Ovary (tissue), 9 donors: ENCODE measurements around the gene DOCK2. TPM values are rescaled to one million over a fixed set of nuclear protein-coding genes. Genes with fewer than 3 reads are reported as not detected.

Experiments
- DNase-seq, 5 donors: peaks; one replicate each; pipeline ENCODE4 v3.0.0-alpha.2; 2019 to 2020
- H3K27ac ChIP-seq, 2 donors: fragments of 200-600 bp; one replicate each; pipeline versions ENCODE4 v1.5.1 to v1.8.0; 2019 to 2022
- H3K27me3 ChIP-seq: fragments of 200-600 bp; one replicate; pipeline ENCODE4 v1.8.0; 2022
- H3K36me3 ChIP-seq: fragments of 200-600 bp; sonication (generic); one replicate; pipeline ENCODE4 v1.5.1; 2019
- H3K4me1 ChIP-seq: one replicate; pipeline ENCODE4 v1.8.1; 2013; ENCODE audit warnings: mild to moderate bottlenecking, moderate library complexity; ENCODE audit not compliant: insufficient read depth
- H3K4me3 ChIP-seq: fragments of 200-600 bp; sonication (generic); one replicate; pipeline ENCODE4 v1.5.1; 2017
- H3K9me3 ChIP-seq, 2 donors: fragments of 200-600 bp in 1 of 2; sonication (generic) in 1 of 2; one replicate each; pipeline versions ENCODE4 v1.5.1 to v1.8.1; 2013 to 2019; ENCODE audit warnings: mild to moderate bottlenecking in 1 of 2, moderate library complexity in 1 of 2
- EP300 ChIP-seq: sonication (generic); formaldehyde crosslinking; IDR thresholded peaks from one replicate; pipeline ENCODE4 v1.6.1; 2017; ENCODE audit warnings: antibody characterized with exemption
- POLR2A ChIP-seq: fragments of 450-650 bp; IDR thresholded peaks from one replicate; pipeline ENCODE4 v1.6.1; 2017; ENCODE audit warnings: antibody characterized with exemption, mild to moderate bottlenecking, moderate library complexity
- WGBS, 3 donors: extraction: QIAGEN DNeasy Blood & Tissue Kit in 1 of 3; methylation state at CpG; one replicate each; pipeline versions ENCODE4 v1.1.5 to v1.1.7; 2013 to 2017; 5-methylcytosine and 5-hydroxymethylcytosine counted together
- intact Hi-C, 4 donors: fragments of 100-400 bp; cut with DNase I; formaldehyde crosslinking; loops; one replicate each; pipeline versions ENCODE4 v1.11.0 to v1.15.1; 2022 to 2023
- polyA plus RNA-seq, 2 donors: library from polyadenylated mRNA; stranded (reverse); fragments of 200-250 nt in 1 of 2; fragments of 350-450 nt in 1 of 2; fragmentation: Illumina TruSeq in 1 of 2; extraction: RNeasy Lipid Tissue Mini Kit (QIAGEN cat#74804) in 1 of 2; gene quantifications; one replicate each; pipeline ENCODE4 v1.2.3, GENCODE V29; 2013 to 2014
- total RNA-seq, 7 donors: library from RNA; depleted of rRNA in 2 of 7; stranded (reverse); fragments of >200 nt in 2 of 7; fragmentation: NEBNext Ultra II Directional in 3 of 7; extraction: Animal tissue kit (Norgen Biotek cat#: 25700) in 3 of 7; gene quantifications; one replicate each; pipeline versions ENCODE4 v1.1.0 to v1.2.4, GENCODE V29; 2016 to 2023
- TF ChIP-seq, protein P1 (sequence below), 3 donors: fragments of 450-650 bp in 2 of 3; fragments of 200-600 bp in 1 of 3; IDR thresholded peaks; one replicate each; pipeline versions ENCODE4 v1.5.1 to v1.8.0; 2016 to 2022; ENCODE audit warnings: antibody characterized with exemption in 3 of 3, mild to moderate bottlenecking in 1 of 3
- donor health status: DM: no; HTN: no; CAD: no; lungs with moderate emphysema.
- donor health status: DM: no; HTN: no; CAD: no.
- donor health status: Bipolar disorder and iron deficiency.
- donor health status: DM: yes; HTN: yes; CAD: no.
- donor health status: DM: no; HTN: no; CAD: no.
- donor health status: DM: yes; HTN: yes; CAD: no.

DOCK2 gene
- total and polyA plus RNA-seq, 9 donors, result 1.3 to 10.2 (median 5.4) TPM

DNA sequence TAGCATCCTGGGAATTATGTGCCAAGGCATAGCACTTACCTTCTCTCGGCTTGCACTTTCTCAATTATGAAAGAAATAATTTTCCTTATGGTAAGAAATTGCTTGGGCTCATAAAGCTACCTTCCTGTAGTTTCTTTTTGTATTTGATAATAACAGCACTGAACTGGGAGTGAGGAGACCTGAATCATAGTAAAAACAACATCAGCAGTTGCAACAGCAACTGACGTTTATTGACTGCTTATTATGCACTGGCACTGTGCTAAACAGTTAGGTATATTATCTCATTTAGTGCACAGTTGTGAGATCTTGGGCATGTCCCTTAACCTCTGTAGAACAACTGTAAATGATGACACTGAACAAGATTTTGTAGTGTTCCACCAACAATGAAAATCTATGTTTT is 135.2 kb downstream of the DOCK2 start:
- Histone ChIP-seq H3K27ac (no peak overlapping the region), H3K27me3 (no peaks in the 10 kb centered on the region), H3K4me1 (peaks cover 3% of the 10 kb centered on the region), H3K4me3 (no peak overlapping the region), H3K36me3 (no peaks in the 10 kb centered on the region), H3K9me3 (no peaks in the 10 kb centered on the region)
- no peak for DNase-seq
- TF ChIP-seq POLR2A (no peak), EP300 (no peak)
- TF ChIP-seq, protein P1, sequence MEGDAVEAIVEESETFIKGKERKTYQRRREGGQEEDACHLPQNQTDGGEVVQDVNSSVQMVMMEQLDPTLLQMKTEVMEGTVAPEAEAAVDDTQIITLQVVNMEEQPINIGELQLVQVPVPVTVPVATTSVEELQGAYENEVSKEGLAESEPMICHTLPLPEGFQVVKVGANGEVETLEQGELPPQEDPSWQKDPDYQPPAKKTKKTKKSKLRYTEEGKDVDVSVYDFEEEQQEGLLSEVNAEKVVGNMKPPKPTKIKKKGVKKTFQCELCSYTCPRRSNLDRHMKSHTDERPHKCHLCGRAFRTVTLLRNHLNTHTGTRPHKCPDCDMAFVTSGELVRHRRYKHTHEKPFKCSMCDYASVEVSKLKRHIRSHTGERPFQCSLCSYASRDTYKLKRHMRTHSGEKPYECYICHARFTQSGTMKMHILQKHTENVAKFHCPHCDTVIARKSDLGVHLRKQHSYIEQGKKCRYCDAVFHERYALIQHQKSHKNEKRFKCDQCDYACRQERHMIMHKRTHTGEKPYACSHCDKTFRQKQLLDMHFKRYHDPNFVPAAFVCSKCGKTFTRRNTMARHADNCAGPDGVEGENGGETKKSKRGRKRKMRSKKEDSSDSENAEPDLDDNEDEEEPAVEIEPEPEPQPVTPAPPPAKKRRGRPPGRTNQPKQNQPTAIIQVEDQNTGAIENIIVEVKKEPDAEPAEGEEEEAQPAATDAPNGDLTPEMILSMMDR (IDR thresholded peaks at IDR 0.05), result no peak
- WGBS, 3 donors, result 59 to 62% (median 59%) methylated on average over 2 of the region's 2 CpGs
- intact Hi-C loops, result no loop called here

DNA sequence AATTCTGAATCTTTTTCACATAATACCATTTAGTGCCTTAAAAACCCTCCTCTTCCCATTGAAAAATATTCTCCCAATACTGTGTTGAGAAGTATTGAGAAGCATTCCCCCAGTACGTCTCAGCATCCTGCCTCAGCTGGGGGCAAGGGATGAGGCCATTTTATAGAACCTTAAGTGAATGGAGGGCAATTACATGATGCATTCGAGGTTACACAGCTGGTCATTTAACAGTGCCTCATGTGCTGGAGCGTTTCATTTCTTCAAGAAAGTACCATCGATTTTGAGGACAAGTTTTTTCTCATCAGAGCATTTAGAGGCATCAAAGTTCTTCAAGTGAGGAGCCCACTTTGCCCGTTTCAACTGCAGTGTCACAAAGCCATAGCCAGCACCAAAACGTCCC is 135.6 kb downstream of the DOCK2 start:
- TF ChIP-seq, protein P1 (IDR thresholded peaks at IDR 0.05), result no peak
- TF ChIP-seq EP300 (no peak), POLR2A (no peak)
- Histone ChIP-seq H3K9me3 (no peaks in the 10 kb centered on the region), H3K36me3 (no peaks in the 10 kb centered on the region), H3K27me3 (no peaks in the 10 kb centered on the region), H3K4me1 (peaks cover 3% of the 10 kb centered on the region), H3K4me3 (no peak overlapping the region), H3K27ac (no peak overlapping the region)
- intact Hi-C loops, result no loop called here
- 73 to 80% (median 75%) methylated on average over 6 of the region's 6 CpGs for WGBS, 3 donors
- DNase-seq, result no peak

DNA sequence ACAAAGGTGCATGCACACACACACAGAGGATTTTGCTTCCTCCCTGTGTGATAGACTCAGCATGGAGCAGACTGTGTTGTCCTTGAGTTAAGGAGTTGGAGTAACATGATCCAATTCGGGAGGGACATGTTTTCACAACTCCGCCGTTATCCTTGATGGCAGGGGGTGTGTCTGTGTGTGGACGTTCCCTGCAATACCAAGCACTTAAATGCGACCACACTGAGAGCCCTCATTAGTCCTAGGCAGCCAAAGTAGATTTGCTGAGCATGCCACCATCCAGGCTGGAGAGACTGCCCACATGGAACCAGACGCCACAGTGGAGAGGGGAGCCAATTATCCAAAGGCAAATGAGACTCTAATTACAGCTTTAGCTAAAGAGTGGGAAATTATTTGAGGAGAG is 140.1 kb downstream of the DOCK2 start:
- 13 to 46% (median 38%) methylated on average over 6 of the region's 6 CpGs for WGBS, 3 donors
- Histone ChIP-seq H3K27me3 (no peaks in the 10 kb centered on the region), H3K4me1 (no peaks in the 10 kb centered on the region), H3K36me3 (no peaks in the 10 kb centered on the region), H3K4me3 (no peak overlapping the region), H3K9me3 (no peaks in the 10 kb centered on the region), H3K27ac (no peak overlapping the region)
- intact Hi-C loops, result no loop called here
- TF ChIP-seq EP300 (no peak), POLR2A (no peak)
- TF ChIP-seq, protein P1 (IDR thresholded peaks at IDR 0.05), result no peak
- DNase-seq, result no peak

DNA sequence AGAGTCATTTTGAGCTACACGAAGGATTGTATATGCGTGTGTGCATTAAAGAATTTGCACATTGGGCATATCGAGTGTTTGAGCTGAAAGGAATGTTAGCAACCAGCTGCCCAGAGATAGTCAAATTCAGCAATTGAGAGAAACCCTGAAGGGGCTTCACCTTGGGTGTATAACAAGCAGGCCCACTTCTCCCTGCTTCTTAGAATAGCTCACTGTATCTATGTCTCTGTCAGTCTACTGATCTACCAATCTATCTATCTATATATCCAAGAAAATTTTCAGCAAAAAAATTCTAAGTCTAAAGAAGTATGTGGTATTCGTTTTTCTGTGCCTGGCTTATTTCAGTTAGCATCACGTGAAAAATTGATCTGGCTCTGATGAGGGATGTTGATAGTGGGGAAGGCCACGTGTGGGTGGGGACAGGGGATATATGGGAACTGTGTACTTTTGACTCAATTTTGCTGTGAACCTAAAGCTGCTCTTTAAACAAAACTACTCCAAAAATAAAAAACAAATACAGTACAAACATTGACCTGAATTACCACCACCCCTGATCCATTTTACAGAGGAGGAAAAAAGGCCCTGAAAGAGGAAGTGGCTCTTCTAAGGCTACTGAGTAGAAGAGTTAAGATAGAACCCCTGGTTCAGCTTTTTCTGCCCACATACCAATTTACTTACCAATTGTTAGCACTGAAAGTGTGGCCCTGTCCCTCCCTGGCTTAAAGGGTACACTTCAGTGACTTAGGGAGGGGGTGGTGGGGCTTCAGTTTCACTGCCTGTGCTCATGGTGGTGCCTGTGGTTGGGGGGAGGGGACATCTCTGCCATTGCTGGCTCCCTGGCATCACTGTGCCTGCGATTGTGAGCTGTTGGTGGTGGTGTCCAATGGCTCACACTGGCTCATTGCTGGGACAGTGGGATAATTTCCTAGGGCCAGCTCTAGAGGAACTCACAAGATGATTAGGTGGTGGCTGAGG is 141.8 kb downstream of the DOCK2 start:
- Histone ChIP-seq H3K36me3 (no peaks in the 10 kb centered on the region), H3K27me3 (no peaks in the 10 kb centered on the region), H3K4me1 (no peaks in the 10 kb centered on the region), H3K4me3 (no peak overlapping the region), H3K9me3 (no peaks in the 10 kb centered on the region), H3K27ac (no peak overlapping the region)
- intact Hi-C loops, result no loop called here
- no peak for DNase-seq
- no peak for TF ChIP-seq POLR2A
- no peak for TF ChIP-seq EP300
- TF ChIP-seq, protein P1 (IDR thresholded peaks at IDR 0.05), result no peak
- 72 to 81% (median 76%) methylated on average over 7 of the region's 7 CpGs for WGBS, 3 donors
